ENCODE measurements around the gene PPM1E.
"Not testable (repeated sequence)": the region's sequence is repeated elsewhere in the genome, so short reads cannot be mapped to it uniquely, and the experiment has no call there.

The PPM1E gene

DNA sequence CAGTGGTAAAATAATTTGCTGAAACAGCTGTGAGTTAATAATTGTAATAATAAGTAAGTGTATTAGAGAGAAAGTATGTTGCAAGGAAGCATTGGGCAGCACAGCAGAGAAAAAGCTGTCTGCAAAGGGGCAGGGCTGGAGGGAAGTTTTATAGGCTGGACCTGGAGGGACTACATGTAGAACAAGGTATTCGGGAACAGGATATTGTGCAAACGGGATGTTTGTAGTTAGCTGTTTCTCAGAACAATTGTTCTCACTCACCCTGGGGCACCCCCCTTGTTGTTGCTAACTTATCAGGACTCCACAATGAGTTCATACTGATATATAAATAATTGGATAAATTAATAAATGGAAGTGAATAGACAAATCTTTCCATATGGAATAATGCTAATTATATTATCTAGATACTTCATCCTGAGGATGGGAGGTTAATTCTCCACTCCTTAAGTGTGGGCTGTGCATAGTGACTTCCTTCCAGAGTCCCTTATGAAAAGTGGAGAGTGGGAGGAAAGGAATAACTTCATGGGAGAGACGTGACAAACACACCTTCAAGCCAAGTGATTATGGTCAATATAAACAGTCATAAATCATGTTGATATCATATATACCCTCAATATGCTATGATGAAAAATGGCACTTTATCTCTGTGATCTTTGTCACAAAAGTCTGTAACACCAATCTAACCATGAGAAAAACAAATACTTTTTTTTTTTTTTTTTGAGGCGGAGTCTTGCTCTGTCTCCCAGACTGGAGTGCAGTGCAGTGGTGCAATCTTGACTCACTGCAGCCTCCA lies 85.4 kb downstream of the PPM1E start:
- Histone ChIP-seq H3K9me3 (ENCODE audit: low read depth, low read length) (no peaks in the 10 kb centered on the region), H3K36me3 (ENCODE audit: insufficient read depth, low read length) (no peaks in the 10 kb centered on the region), H3K27ac (no peak overlapping the region), H3K9ac (ENCODE audit: insufficient read length) (no peak overlapping the region), H3K4me3 (no peak overlapping the region)
- TF ChIP-seq FOXP2 (optimal IDR thresholded peaks at IDR 0.05; ENCODE audit: control extremely low read depth, extremely low read length, insufficient read depth): no peak
- DNase-seq (ENCODE audit: low read depth, low spot score): no peak

DNA sequence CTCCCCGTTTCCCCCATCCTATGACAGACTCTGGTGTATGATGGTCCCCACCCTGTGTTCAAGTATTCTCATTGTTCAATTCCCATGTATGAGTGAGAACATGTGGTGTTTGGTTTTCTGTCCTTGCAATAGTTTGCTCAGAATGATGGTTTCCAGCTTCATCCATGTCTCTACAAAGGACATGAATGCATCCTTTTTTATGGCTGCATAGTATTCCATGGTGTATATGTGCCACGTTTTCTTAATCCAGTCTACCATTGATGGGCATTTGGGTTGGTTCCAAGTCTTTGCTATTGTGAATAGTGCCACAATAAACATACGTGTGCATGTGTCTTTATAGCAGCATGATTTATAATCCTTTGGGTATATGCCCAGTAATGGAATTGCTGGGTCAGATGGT lies 90.8 kb downstream of the PPM1E start:
- H3K36me3 ChIP-seq (ENCODE audit: insufficient read depth, low read length); H3K9ac ChIP-seq (ENCODE audit: insufficient read length); DNase-seq (ENCODE audit: low read depth, low spot score); H3K4me3 ChIP-seq; H3K27ac ChIP-seq; H3K9me3 ChIP-seq (ENCODE audit: low read depth, low read length): not testable (repeated sequence)

DNA sequence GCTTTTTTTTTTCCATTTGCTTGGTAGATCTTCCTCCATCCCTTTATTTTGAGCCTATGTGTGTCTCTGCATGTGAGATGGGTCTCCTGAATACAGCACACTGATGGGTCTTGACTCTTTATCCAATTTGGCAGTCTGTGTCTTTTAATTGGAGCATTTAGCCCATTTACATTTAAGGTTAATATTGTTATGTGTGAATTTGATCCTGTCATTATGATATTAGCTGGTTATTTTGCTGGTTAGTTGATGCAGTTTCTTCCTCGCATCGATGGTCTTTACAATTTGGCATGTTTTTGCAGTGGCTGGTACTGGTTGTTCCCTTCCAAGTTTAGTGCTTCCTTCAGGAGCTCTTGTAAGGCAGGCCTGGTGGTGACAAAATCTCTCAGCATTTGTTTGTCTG lies 94.5 kb downstream of the PPM1E start:
- not testable (repeated sequence) for DNase-seq (ENCODE audit: low read depth, low spot score); H3K4me3 ChIP-seq

DNA sequence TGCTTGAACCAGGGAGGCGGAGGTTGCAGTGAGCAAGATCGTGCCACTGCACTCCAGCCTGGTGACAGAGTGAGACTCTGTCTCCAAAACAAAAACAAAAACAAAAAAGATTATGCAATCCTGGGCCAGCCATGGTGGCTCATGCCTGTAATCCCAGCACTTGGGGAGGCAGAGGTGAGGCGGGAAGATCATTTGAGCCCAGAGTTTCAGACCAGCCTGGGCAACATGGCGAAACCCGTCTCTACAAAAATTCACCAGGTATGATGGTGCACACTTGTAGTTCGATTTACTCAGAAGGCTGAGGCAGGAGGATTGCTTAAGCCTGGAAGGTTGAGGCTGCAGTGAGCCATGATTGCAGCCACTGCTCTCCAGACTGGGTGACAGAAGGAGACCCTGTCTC lies 109.6 kb downstream of the PPM1E start:
- no peak for DNase-seq (ENCODE audit: low read depth, low spot score)
- H3K36me3 ChIP-seq (ENCODE audit: insufficient read depth, low read length): no peaks in the 10 kb centered on the region
- TF ChIP-seq FOXP2 (optimal IDR thresholded peaks at IDR 0.05; ENCODE audit: control extremely low read depth, extremely low read length, insufficient read depth) (no peak), POLR2AphosphoS5 (IDR thresholded peaks at IDR 0.05; ENCODE audit: borderline replicate concordance, low read depth, low read length) (no peak), EZH2 (IDR thresholded peaks at IDR 0.05) (no peak)
- H3K9me3 ChIP-seq (ENCODE audit: low read depth, low read length): no peaks in the 10 kb centered on the region
- no peak overlapping the region for H3K9ac ChIP-seq (ENCODE audit: insufficient read length)
- H3K4me3 ChIP-seq: no peak overlapping the region
- no peak overlapping the region for H3K27ac ChIP-seq

More for the DNA sequence above, 94.5 kb downstream of the PPM1E start:
- not testable (repeated sequence) for H3K9ac ChIP-seq (ENCODE audit: insufficient read length); H3K9me3 ChIP-seq (ENCODE audit: low read depth, low read length); H3K36me3 ChIP-seq (ENCODE audit: insufficient read depth, low read length); H3K27ac ChIP-seq

DNA sequence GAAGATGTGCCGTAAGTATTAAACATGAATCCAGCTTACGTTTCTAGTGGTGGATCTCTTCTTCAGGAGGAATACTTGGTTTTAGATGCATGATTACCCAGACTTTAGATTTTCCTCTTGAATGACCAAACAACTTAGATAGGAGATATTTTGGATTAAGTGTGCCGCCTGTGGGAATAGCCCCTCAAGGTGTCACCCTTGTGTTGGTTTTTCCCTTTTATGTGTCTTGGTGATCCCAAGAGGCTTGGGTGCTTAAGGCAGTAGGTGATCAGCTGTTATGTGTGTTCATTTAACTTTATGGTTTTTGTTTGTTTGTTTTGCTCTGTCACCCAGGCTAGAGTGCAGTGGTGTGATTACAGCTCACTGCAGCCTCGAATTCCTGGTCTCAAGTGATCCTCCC lies 115.1 kb downstream of the PPM1E start:
- H3K36me3 ChIP-seq (ENCODE audit: insufficient read depth, low read length): no peaks in the 10 kb centered on the region

DNA sequence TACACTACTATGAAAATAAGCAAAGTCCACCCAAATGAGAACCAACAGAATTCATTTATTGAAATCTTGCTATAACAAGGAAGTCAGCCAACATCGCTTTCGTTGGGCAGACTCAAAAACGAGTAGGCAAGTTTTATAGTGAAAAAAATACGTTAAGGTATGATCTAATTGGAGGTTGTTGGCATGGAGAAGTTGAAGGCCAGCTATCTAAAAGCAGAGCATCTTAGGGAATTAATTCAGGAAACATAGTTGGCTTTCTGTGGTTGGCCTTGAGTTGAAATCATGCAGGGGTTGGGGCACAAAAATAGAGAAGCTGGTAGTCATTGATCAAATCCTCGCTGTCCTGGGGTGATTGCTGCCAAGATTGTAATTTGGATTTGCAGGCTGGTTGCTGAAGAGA lies 118.3 kb downstream of the PPM1E start:
- Histone ChIP-seq H3K27ac (no peak overlapping the region), H3K36me3 (ENCODE audit: insufficient read depth, low read length) (no peaks in the 10 kb centered on the region), H3K4me3 (no peak overlapping the region), H3K9me3 (ENCODE audit: low read depth, low read length) (no peaks in the 10 kb centered on the region), H3K9ac (ENCODE audit: insufficient read length) (no peak overlapping the region)
- DNase-seq (ENCODE audit: low read depth, low spot score): no peak
- no peak for TF ChIP-seq FOXP2 (optimal IDR thresholded peaks at IDR 0.05; ENCODE audit: control extremely low read depth, extremely low read length, insufficient read depth)
- no peak for TF ChIP-seq POLR2AphosphoS5 (IDR thresholded peaks at IDR 0.05; ENCODE audit: borderline replicate concordance, low read depth, low read length)

More for the DNA sequence above, 115.1 kb downstream of the PPM1E start:
- H3K9me3 ChIP-seq (ENCODE audit: low read depth, low read length): no peaks in the 10 kb centered on the region
- H3K4me3 ChIP-seq: no peak overlapping the region
- H3K27ac ChIP-seq: no peak overlapping the region
- no peak overlapping the region for H3K9ac ChIP-seq (ENCODE audit: insufficient read length)
- TF ChIP-seq POLR2AphosphoS5 (IDR thresholded peaks at IDR 0.05; ENCODE audit: borderline replicate concordance, low read depth, low read length) (no peak), EZH2 (IDR thresholded peaks at IDR 0.05) (no peak), FOXP2 (optimal IDR thresholded peaks at IDR 0.05; ENCODE audit: control extremely low read depth, extremely low read length, insufficient read depth) (no peak)
- DNase-seq (ENCODE audit: low read depth, low spot score): no peak

DNA sequence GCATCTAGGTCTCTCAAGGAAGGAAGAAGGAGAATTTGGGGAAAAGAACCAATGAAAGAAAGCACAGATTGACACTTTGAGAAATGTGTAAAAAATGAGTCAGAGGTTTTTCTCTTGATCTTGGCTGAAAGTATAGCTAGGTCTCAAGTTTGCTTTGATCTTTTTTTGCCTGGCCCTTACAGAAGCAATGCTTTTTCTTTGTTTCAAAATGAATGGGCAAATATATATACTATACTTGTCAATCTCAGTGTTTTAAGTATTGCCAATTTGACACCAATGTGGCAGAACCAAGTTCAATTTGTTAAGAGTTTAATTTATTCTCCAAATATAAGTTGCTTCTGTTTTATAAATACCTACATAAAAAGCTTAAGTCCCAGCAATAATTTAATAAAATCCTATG lies 119.6 kb downstream of the PPM1E start:
- no peak overlapping the region for H3K27ac ChIP-seq
- no peak overlapping the region for H3K9ac ChIP-seq (ENCODE audit: insufficient read length)
- no peak for DNase-seq (ENCODE audit: low read depth, low spot score)
- no peaks in the 10 kb centered on the region for H3K9me3 ChIP-seq (ENCODE audit: low read depth, low read length)
- TF ChIP-seq POLR2AphosphoS5 (IDR thresholded peaks at IDR 0.05; ENCODE audit: borderline replicate concordance, low read depth, low read length) (no peak), FOXP2 (optimal IDR thresholded peaks at IDR 0.05; ENCODE audit: control extremely low read depth, extremely low read length, insufficient read depth) (no peak), EZH2 (IDR thresholded peaks at IDR 0.05) (no peak)
- H3K36me3 ChIP-seq (ENCODE audit: insufficient read depth, low read length): no peaks in the 10 kb centered on the region
- no peak overlapping the region for H3K4me3 ChIP-seq

DNA sequence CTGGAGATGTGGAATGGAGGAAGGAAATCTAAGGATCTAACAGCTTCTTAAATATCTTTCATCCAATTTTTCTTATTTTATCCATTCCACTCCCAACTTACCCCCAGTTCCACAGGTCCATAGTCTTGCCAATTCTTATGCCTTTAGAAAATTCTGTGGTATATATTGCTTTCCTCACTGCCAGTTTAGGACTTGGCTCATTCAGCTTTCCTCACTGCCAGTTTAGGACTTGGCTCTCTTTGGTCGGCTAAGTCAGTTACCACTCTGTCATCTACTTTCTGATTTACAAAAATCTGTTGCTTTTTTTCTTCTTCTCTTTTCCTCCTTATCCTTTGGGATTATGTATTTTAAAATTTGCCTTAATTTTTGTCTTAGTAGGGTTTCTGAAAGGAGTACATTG lies 128.5 kb downstream of the PPM1E start:
- Histone ChIP-seq H3K36me3 (ENCODE audit: insufficient read depth, low read length) (no peaks in the 10 kb centered on the region), H3K27ac (no peak overlapping the region), H3K4me3 (no peak overlapping the region), H3K9me3 (ENCODE audit: low read depth, low read length) (no peaks in the 10 kb centered on the region), H3K9ac (ENCODE audit: insufficient read length) (no peak overlapping the region)
- DNase-seq (ENCODE audit: low read depth, low spot score): no peak
- TF ChIP-seq FOXP2 (optimal IDR thresholded peaks at IDR 0.05; ENCODE audit: control extremely low read depth, extremely low read length, insufficient read depth) (no peak), POLR2AphosphoS5 (IDR thresholded peaks at IDR 0.05; ENCODE audit: borderline replicate concordance, low read depth, low read length) (no peak), EZH2 (IDR thresholded peaks at IDR 0.05) (no peak)

DNA sequence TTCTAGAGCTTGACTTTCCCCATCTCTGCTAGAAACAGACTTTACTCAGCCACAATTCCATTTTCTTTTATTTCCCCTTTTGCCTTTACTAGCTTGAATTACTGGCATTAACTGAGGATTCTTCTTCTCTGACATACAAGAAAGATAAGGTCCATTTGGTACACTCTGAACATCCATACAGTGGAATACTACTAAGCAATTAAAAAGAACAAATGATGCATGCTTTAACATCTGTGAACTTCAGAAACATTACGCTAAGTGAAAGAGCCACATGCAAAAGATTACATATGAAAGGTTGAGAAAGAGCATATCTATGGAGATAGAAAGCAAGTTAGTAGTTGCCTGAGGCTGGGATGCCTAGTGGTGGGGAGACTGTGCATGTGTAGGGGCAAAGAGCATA lies 130.9 kb downstream of the PPM1E start:
- no peak overlapping the region for H3K9ac ChIP-seq (ENCODE audit: insufficient read length)
- no peaks in the 10 kb centered on the region for H3K9me3 ChIP-seq (ENCODE audit: low read depth, low read length)
- TF ChIP-seq FOXP2 (optimal IDR thresholded peaks at IDR 0.05; ENCODE audit: control extremely low read depth, extremely low read length, insufficient read depth) (no peak), EZH2 (IDR thresholded peaks at IDR 0.05) (no peak), POLR2AphosphoS5 (IDR thresholded peaks at IDR 0.05; ENCODE audit: borderline replicate concordance, low read depth, low read length) (no peak)
- DNase-seq (ENCODE audit: low read depth, low spot score): no peak
- no peak overlapping the region for H3K27ac ChIP-seq
- no peak overlapping the region for H3K4me3 ChIP-seq
- no peaks in the 10 kb centered on the region for H3K36me3 ChIP-seq (ENCODE audit: insufficient read depth, low read length)
